Gastroesophageal sphincter (tissue), 4 donors: ENCODE results near the gene ZFP36. TPM values are rescaled to one million over a fixed set of nuclear protein-coding genes. Genes with fewer than 3 reads are reported as not detected.

Source experiments
- ATAC-seq: fragments of 150-250 bp; one replicate; pipeline ENCODE4 v1.9.1; 2016; ENCODE audit warnings: mild to moderate bottlenecking, moderate library complexity
- H3K27ac ChIP-seq, 4 donors: fragments of 200-600 bp; sonication (generic) in 3 of 4; 1 replicate in 3 of 4; 2 replicates in 1 of 4; pipeline ENCODE4 v1.5.1; 2016 to 2019
- H3K27me3 ChIP-seq: fragments of 200-600 bp; sonication (generic); one replicate; pipeline ENCODE4 v1.5.1; 2019
- H3K36me3 ChIP-seq, 2 donors: fragments of 200-600 bp; sonication (generic); one replicate each; pipeline ENCODE4 v1.5.1; 2019; ENCODE audit warnings: control low read depth in 1 of 2
- H3K4me1 ChIP-seq, 3 donors: fragments of 200-600 bp; sonication (generic); 1 replicate in 2 of 3; 2 replicates in 1 of 3; pipeline ENCODE4 v1.5.1; 2016 to 2019; ENCODE audit warnings: control low read depth in 2 of 3
- H3K4me3 ChIP-seq, 2 donors: fragments of 200-600 bp; sonication (generic); one replicate each; pipeline ENCODE4 v1.5.1; 2019; ENCODE audit warnings: mild to moderate bottlenecking in 1 of 2, moderate library complexity in 1 of 2
- H3K9me3 ChIP-seq, 3 donors: fragments of 200-600 bp; sonication (generic); one replicate each; pipeline ENCODE4 v1.5.1; 2017 to 2019; ENCODE audit warnings: control low read depth in 2 of 3
- CTCF ChIP-seq, 4 experiments: fragments of 200-600 bp in 2 of 4; fragments of 450-650 bp in 2 of 4; sonication (generic) in 1 of 4; IDR thresholded peaks; one replicate each; pipeline ENCODE4 v1.5.1; 2017 to 2019; ENCODE audit warnings: antibody characterized with exemption in 4 of 4, mild to moderate bottlenecking in 2 of 4, moderate library complexity in 2 of 4
- EP300 ChIP-seq: sonication (generic); formaldehyde crosslinking; IDR thresholded peaks from one replicate; pipeline ENCODE4 v1.6.1; 2017; ENCODE audit warnings: antibody characterized with exemption, mild to moderate bottlenecking
- POLR2A ChIP-seq, 2 donors: fragments of 450-650 bp; IDR thresholded peaks; one replicate each; pipeline ENCODE4 v1.6.1; 2017; ENCODE audit warnings: antibody characterized with exemption in 2 of 2, mild to moderate bottlenecking in 2 of 2, moderate library complexity in 1 of 2
- POLR2AphosphoS5 ChIP-seq: sonication (generic); formaldehyde crosslinking; IDR thresholded peaks from one replicate; pipeline ENCODE4 v1.6.1; 2017; ENCODE audit warnings: antibody characterized with exemption
- WGBS, 2 donors: methylation state at CpG; one replicate each; pipeline ENCODE4 v1.1.5; 2018; ENCODE audit warnings: low coverage in 1 of 2; 5-methylcytosine and 5-hydroxymethylcytosine counted together
- total RNA-seq, 4 donors: library from RNA; depleted of rRNA; stranded (reverse); fragments of >200 nt; gene quantifications; one replicate each; pipeline ENCODE4 v1.1.0, GENCODE V29; 2016

Gene ZFP36
- total RNA-seq, 4 donors from 2014 or later: 78.6 to 276 (median 158) TPM

- ATAC-seq: peak; percentile 65
- TF ChIP-seq POLR2AphosphoS5: no peak
- TF ChIP-seq EP300: no peak
- TF ChIP-seq POLR2A (IDR thresholded peaks at IDR 0.05): no peak
- no peak for TF ChIP-seq CTCF (IDR thresholded peaks at IDR 0.05)
- H3K9me3 ChIP-seq: no peaks in the 10 kb centered on the region
- H3K4me1 ChIP-seq: peaks cover 0 to 60% (median 10%) of the 10 kb centered on the region in 3 donors
- no peak overlapping the region for H3K4me3 ChIP-seq
- H3K27me3 ChIP-seq: no peaks in the 10 kb centered on the region
- H3K36me3 ChIP-seq: peaks cover 0 to 89% of the 10 kb centered on the region in 2 donors
- WGBS, 2 donors: 50 to 86% methylated on average over 2 to 4 of the region's 5 CpGs
- peak overlapping the region in 3 of 4 donors; percentile 62 to 80 (median 73) for H3K27ac ChIP-seq
Observed at GRCh38 chr19:39363901-39364457, 42.7 kb upstream of the ZFP36 start.

DNA sequence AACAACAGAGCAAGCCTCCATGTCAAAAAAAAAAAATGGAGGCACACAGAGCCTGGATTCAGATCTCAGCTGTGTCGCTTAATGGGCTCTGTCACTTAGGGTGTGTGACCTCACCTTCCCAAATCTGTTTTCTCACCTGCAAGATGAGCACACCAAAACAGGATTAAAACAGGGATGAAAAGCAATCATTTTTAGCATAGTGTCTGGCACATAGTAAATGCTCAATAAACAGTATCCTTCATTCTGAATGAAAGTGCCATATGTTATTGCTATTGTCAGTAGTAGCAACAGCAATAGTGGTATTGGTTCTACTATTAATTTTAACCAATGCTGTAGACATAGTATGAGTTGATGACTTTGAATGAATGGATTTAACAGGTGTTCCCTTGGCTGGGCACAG lies 41.1 kb upstream of the ZFP36 start:
- Histone ChIP-seq H3K4me1 (peaks cover 0 to 60% (median 10%) of the 10 kb centered on the region in 3 donors), H3K27ac (peak overlapping the region in 3 of 4 donors; percentile 1 to 73 (median 62))
- WGBS, 2 donors: 100% methylated on average over 1 of the region's 1 CpG

GRCh38 chr19:39369200-39369599 lies 37.4 kb upstream of the ZFP36 start:
- Histone ChIP-seq H3K27ac (peak overlapping the region in 1 of 4 donors; percentile 42), H3K4me1 (peaks cover 9 to 66% (median 26%) of the 10 kb centered on the region in 3 donors), H3K4me3 (no peak overlapping the region), H3K27me3 (no peaks in the 10 kb centered on the region), H3K9me3 (no peaks in the 10 kb centered on the region), H3K36me3 (peaks cover 0 to 65% of the 10 kb centered on the region in 2 donors)
- WGBS, 2 donors: 71 to 77% methylated on average over 2 of the region's 2 CpGs
- TF ChIP-seq CTCF (IDR thresholded peaks at IDR 0.05) (no peak), POLR2AphosphoS5 (no peak), POLR2A (IDR thresholded peaks at IDR 0.05) (no peak), EP300 (no peak)
- ATAC-seq: no peak

More for the DNA sequence above, 41.1 kb upstream of the ZFP36 start:
- Histone ChIP-seq H3K36me3 (peaks cover 0 to 89% of the 10 kb centered on the region in 2 donors), H3K9me3 (no peaks in the 10 kb centered on the region), H3K4me3 (no peak overlapping the region), H3K27me3 (no peaks in the 10 kb centered on the region)
- ATAC-seq: no peak
- no peak for TF ChIP-seq EP300
- no peak for TF ChIP-seq CTCF (IDR thresholded peaks at IDR 0.05)
- TF ChIP-seq POLR2A (IDR thresholded peaks at IDR 0.05): no peak
- no peak for TF ChIP-seq POLR2AphosphoS5

DNA sequence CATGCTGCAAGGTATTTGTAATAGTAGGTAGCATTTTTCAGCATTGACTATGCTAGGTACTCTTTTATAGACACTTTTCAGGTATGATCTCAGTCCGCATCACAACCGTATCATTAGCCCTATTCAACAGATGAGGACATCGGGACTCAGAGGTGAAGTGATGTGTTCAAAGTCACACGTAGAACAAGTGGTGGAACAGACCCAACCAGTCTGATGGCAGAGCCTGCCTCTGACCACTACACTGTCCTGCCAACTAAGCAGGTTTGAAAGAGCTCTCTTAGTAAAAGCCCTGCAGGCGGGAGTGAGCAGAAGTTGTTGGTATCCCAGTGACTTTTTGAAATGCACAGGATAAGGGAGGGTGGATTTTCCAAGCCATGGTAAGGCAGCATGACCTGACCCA lies 35.9 kb upstream of the ZFP36 start:
- H3K36me3 ChIP-seq: peaks cover 0 to 59% of the 10 kb centered on the region in 2 donors
- H3K27me3 ChIP-seq: no peaks in the 10 kb centered on the region
- TF ChIP-seq EP300 (no peak), POLR2AphosphoS5 (no peak), CTCF (IDR thresholded peaks at IDR 0.05) (no peak)

More for the DNA sequence above, 35.9 kb upstream of the ZFP36 start:
- Histone ChIP-seq H3K9me3 (no peaks in the 10 kb centered on the region), H3K27ac (peak overlapping the region in 3 of 4 donors; percentile 89 to 99 (median 93)), H3K4me1 (peaks cover 9 to 59% (median 22%) of the 10 kb centered on the region in 3 donors), H3K4me3 (no peak overlapping the region)
- 100% methylated on average over 1 to 3 of the region's 5 CpGs for WGBS, 2 donors
- no peak for ATAC-seq
